SK-N-SH (cell line): ENCODE results near the gene CAVIN4. TPM values are rescaled to one million over a fixed set of nuclear protein-coding genes. Genes with fewer than 3 reads are reported as not detected.

Experiments
- CTCF ChIA-PET: fragments of 300-600, 350-600 bp; formaldehyde crosslinking; extraction: SDS; loops from one replicate; lab custom pipeline; 2021; lab: Yijun Ruan, JAX
- POLR2A ChIA-PET: fragments of 350-600 bp; sonication (Branson Sonifier 250); formaldehyde crosslinking; extraction: SDS; loops from one replicate; lab custom pipeline; 2020; ENCODE audit warnings: antibody characterized with exemption, inconsistent platforms; lab: Yijun Ruan, JAX
- DNase-seq: peaks from one replicate; pipeline ENCODE4 v3.0.0; 2012
- H2AFZ ChIP-seq: fragments of 200-600 bp; sonication (generic); 2 replicates; pipeline ENCODE4 v1.8.1; 2016; ENCODE audit warnings: antibody characterized with exemption, mild to moderate bottlenecking, low read depth
- H3F3A ChIP-seq: fragments of 200-600 bp; sonication (generic); replicated peaks from 2 replicates; pipeline ENCODE3; 2016; ENCODE audit warnings: antibody characterized with exemption, mild to moderate bottlenecking; ENCODE audit not compliant: insufficient read depth
- H3K27ac ChIP-seq, 2 experiments: fragments of 200-500 bp in 1 of 2; fragments of 200-600 bp in 1 of 2; sonication (Bioruptor generic) in 1 of 2; sonication (generic), shearing (Covaris generic) in 1 of 2; 2 replicates each; pipeline versions ENCODE4 v1.5.1 to v1.6.1; 2014 to 2016; ENCODE audit warnings: low read depth in 2 of 2, inconsistent platforms in 1 of 2, low read length in 1 of 2, mild to moderate bottlenecking in 1 of 2, mixed read lengths in 1 of 2
- H3K27me3 ChIP-seq: fragments of 200-600 bp; sonication (generic), shearing (Covaris generic); 2 replicates; pipeline ENCODE4 v1.6.1; 2016; ENCODE audit warnings: mixed run types; ENCODE audit not compliant: insufficient read depth
- H3K36me3 ChIP-seq, 2 experiments: fragments of 200-500 bp in 1 of 2; fragments of 200-600 bp in 1 of 2; sonication (Bioruptor generic) in 1 of 2; sonication (generic) in 1 of 2; replicated peaks in 1 of 2; 2 replicates each; pipeline versions ENCODE3 to v1.5.1; 2014 to 2016; ENCODE audit warnings: low read length in 1 of 2, mild to moderate bottlenecking in 1 of 2; ENCODE audit not compliant: insufficient read depth in 2 of 2, control insufficient read depth in 1 of 2
- H3K4me1 ChIP-seq, 2 experiments: fragments of 200-500 bp in 1 of 2; fragments of 200-600 bp in 1 of 2; sonication (Bioruptor generic) in 1 of 2; sonication (generic), shearing (Covaris generic) in 1 of 2; 2 replicates each; pipeline versions ENCODE4 v1.5.1 to v1.6.1; 2014 to 2016; ENCODE audit warnings: low read depth in 1 of 2, low read length in 1 of 2, mixed run types in 1 of 2; ENCODE audit not compliant: insufficient read depth in 2 of 2, control insufficient read depth in 1 of 2
- H3K4me2 ChIP-seq: fragments of 200-600 bp; sonication (generic), shearing (Covaris generic); 2 replicates; pipeline ENCODE4 v1.6.1; 2017; ENCODE audit warnings: mixed run types
- H3K4me3 ChIP-seq, 2 experiments: fragments of 200-500 bp in 1 of 2; fragments of 200-600 bp in 1 of 2; sonication (Bioruptor generic) in 1 of 2; sonication (generic), shearing (Covaris generic) in 1 of 2; 2 replicates each; pipeline versions ENCODE4 v1.5.1 to v1.8.1; 2014 to 2016; ENCODE audit warnings: low read depth in 2 of 2, inconsistent platforms in 1 of 2, low read length in 1 of 2, mild to moderate bottlenecking in 1 of 2, mixed read lengths in 1 of 2, moderate library complexity in 1 of 2
- H3K79me2 ChIP-seq: fragments of 200-600 bp; sonication (generic); 2 replicates; pipeline ENCODE4 v1.8.1; 2017; ENCODE audit warnings: mild to moderate bottlenecking; ENCODE audit not compliant: insufficient read depth
- H3K9ac ChIP-seq: fragments of 200-600 bp; sonication (generic); 2 replicates; pipeline ENCODE4 v1.6.1; 2017; ENCODE audit warnings: mixed run types
- H3K9me2 ChIP-seq: fragments of 200-600 bp; sonication (generic); 2 replicates; pipeline ENCODE4 v1.6.1; 2017; ENCODE audit warnings: mixed run types
- H3K9me3 ChIP-seq: fragments of 200-600 bp; sonication (generic); 2 replicates; pipeline ENCODE4 v1.6.1; 2017; ENCODE audit warnings: mixed run types, mild to moderate bottlenecking, moderate library complexity
- H4K20me1 ChIP-seq: fragments of 200-600 bp; sonication (generic); 2 replicates; pipeline ENCODE4 v1.6.1; 2017; ENCODE audit warnings: mild to moderate bottlenecking, mixed run types; ENCODE audit not compliant: insufficient read depth
- CHD2 ChIP-seq: fragments of 150-350 bp; IDR thresholded peaks from 2 replicates; pipeline ENCODE4 v1.6.1; 2018; ENCODE audit warnings: low read length; ENCODE audit not compliant: partially characterized antibody
- CTCF ChIP-seq: fragments of 200-600 bp; sonication (generic); IDR thresholded peaks from 2 replicates; pipeline ENCODE4 v1.6.1; 2017; ENCODE audit warnings: antibody characterized with exemption, mild to moderate bottlenecking, moderate library complexity
- ELF1 ChIP-seq: IDR thresholded peaks from 2 replicates; pipeline ENCODE4 v1.4.0; 2012
- EP300 ChIP-seq, 2 experiments: IDR thresholded peaks; 2 replicates each; pipeline versions ENCODE4 v1.4.0 to v1.6.1; 2012; ENCODE audit warnings: borderline replicate concordance in 1 of 2, low read depth in 1 of 2, low read length in 1 of 2
- FOSL2 ChIP-seq: IDR thresholded peaks from 2 replicates; pipeline ENCODE4 v1.4.0; 2012; ENCODE audit warnings: low read depth, mild to moderate bottlenecking, moderate library complexity, borderline replicate concordance
- FOXJ3 ChIP-seq: sonication (generic); formaldehyde crosslinking; IDR thresholded peaks from 2 replicates; pipeline ENCODE4 v1.5.1; 2020; ENCODE audit warnings: mild to moderate bottlenecking, missing genetic modification reagents
- FOXM1 ChIP-seq: IDR thresholded peaks from 2 replicates; pipeline ENCODE4 v1.4.0; 2012; ENCODE audit warnings: low read depth, mild to moderate bottlenecking
- GATA2 ChIP-seq: sonication (generic); formaldehyde crosslinking; IDR thresholded peaks from 2 replicates; pipeline ENCODE4 v1.5.0; 2020; ENCODE audit warnings: mild to moderate bottlenecking, missing genetic modification reagents
- IRF3 ChIP-seq: fragments of 150-350 bp; IDR thresholded peaks from 2 replicates; pipeline ENCODE4 v1.6.1; 2016; ENCODE audit warnings: mild to moderate bottlenecking, low read depth, low read length
- JUND ChIP-seq: IDR thresholded peaks from 2 replicates; pipeline ENCODE4 v1.4.0; 2012
- MAX ChIP-seq: IDR thresholded peaks from 2 replicates; pipeline ENCODE4 v1.4.0; 2012; ENCODE audit warnings: low read depth
- NFIC ChIP-seq: IDR thresholded peaks from 2 replicates; pipeline ENCODE4 v1.4.0; 2012; ENCODE audit warnings: borderline replicate concordance
- NRF1 ChIP-seq: IDR thresholded peaks from 2 replicates; pipeline ENCODE4 v1.6.1; 2012; ENCODE audit warnings: low read depth, mild to moderate bottlenecking, low read length
- POLR2AphosphoS5 ChIP-seq: IDR thresholded peaks from 2 replicates; pipeline ENCODE4 v1.6.1; 2012; ENCODE audit warnings: low read depth, low read length
- RCOR1 ChIP-seq: fragments of 150-350 bp; IDR thresholded peaks from 2 replicates; pipeline ENCODE4 v1.6.1; 2017; ENCODE audit warnings: antibody characterized with exemption, low read length
- RFX5 ChIP-seq: IDR thresholded peaks from 2 replicates; pipeline ENCODE4 v1.6.1; 2012; ENCODE audit warnings: mild to moderate bottlenecking, improper control_type of control experiment, low read length
- RXRA ChIP-seq: IDR thresholded peaks from 2 replicates; pipeline ENCODE4 v1.4.0; 2012; ENCODE audit warnings: low read depth, mild to moderate bottlenecking, borderline replicate concordance
- SMC3 ChIP-seq: IDR thresholded peaks from 2 replicates; pipeline ENCODE4 v1.6.1; 2012; ENCODE audit warnings: low read depth, low read length, improper control_type of control experiment
- TAF1 ChIP-seq: IDR thresholded peaks from 2 replicates; pipeline ENCODE4 v1.6.1; 2012; ENCODE audit warnings: low read depth, mild to moderate bottlenecking, low read length, moderate library complexity, borderline replicate concordance
- TCF12 ChIP-seq: IDR thresholded peaks from 2 replicates; pipeline ENCODE4 v1.4.0; 2012
- TEAD4 ChIP-seq: IDR thresholded peaks from 2 replicates; pipeline ENCODE4 v1.4.0; 2012; ENCODE audit warnings: mild to moderate bottlenecking, borderline replicate concordance; ENCODE audit not compliant: insufficient read depth
- USF2 ChIP-seq: fragments of 150-350 bp; IDR thresholded peaks from 2 replicates; pipeline ENCODE4 v1.6.1; 2017; ENCODE audit warnings: antibody characterized with exemption, low read length, low read depth, borderline replicate concordance
- YY1 ChIP-seq: IDR thresholded peaks from 2 replicates; pipeline ENCODE4 v1.4.0; 2012; ENCODE audit warnings: low read depth, mild to moderate bottlenecking
- WGBS: methylation state at CpG from one replicate; pipeline ENCODE4 v1.1.6; 2017; ENCODE audit warnings: low lambda C conversion rate; 5-methylcytosine and 5-hydroxymethylcytosine counted together
- polyA plus RNA-seq, 3 experiments: library from polyadenylated mRNA; depleted of rRNA; stranded (reverse); fragments of >200 nt; gene quantifications; 2 replicates each; pipeline ENCODE4 v1.2.3, GENCODE V29; 2012
- TF ChIP-seq, protein P1 (sequence below): IDR thresholded peaks from 2 replicates; pipeline ENCODE4; 2012
- TF ChIP-seq, protein P2 (sequence below): IDR thresholded peaks from 2 replicates; pipeline ENCODE4 v1.4.0; 2012; ENCODE audit warnings: low read depth, borderline replicate concordance
- TF ChIP-seq, protein P3 (sequence below): IDR thresholded peaks from 2 replicates; pipeline ENCODE4 v1.4.0; 2012; ENCODE audit warnings: low read depth, borderline replicate concordance

Gene CAVIN4
- polyA plus RNA-seq, 1 of the 3 experiments (the other 2 are of a cell fraction) = 0.54 TPM

DNA sequence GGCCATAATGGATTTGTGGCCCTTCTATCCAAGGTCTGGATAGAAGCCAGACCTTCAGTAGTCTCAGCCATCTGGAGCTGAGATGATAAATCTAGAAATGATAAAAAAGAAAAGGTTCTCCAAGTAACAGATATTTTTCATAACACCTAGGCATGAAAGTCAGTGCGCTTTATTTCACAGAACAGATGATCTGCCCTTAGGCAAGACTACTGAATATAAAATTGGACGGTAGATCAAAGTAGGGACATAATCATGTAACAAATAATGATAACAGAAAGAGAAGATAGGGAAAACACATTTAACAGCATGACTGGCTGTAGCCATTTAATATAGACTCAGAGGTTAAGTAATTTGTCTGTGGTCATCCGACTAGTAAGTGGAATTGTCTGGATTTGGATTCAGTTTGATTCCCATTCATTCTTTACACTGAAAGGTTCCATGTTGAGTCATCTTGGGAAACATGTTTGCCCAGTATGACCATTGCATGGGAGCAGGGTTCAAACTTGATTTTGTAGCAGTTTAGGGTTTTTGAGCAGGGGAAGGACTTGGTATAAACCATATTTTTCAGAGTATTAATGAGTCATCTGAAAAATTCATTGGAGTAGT lies 4.1 kb upstream of the CAVIN4 start:
- Histone ChIP-seq H3F3A (no peaks in the 10 kb centered on the region), H3K27me3 (no peaks in the 10 kb centered on the region), H3K4me3 (no peak overlapping the region), H3K27ac (no peak overlapping the region), H2AFZ (no peak overlapping the region), H3K4me2 (no peak overlapping the region), H3K79me2 (no peaks in the 10 kb centered on the region), H3K9ac (no peak overlapping the region), H3K9me3 (no peaks in the 10 kb centered on the region), H4K20me1 (no peaks in the 10 kb centered on the region), H3K4me1 (peaks cover 0 to 2% of the 10 kb centered on the region in 2 experiments; a peak in 1 of 4 replicates), H3K36me3 (peaks cover 8 to 14% of the 10 kb centered on the region in 2 experiments), H3K9me2 (no peaks in the 10 kb centered on the region)
- WGBS = 76% methylated on average over 3 of the region's 3 CpGs
- POLR2A ChIA-PET = no interaction called here
- peak; percentile 23 for DNase-seq
- CTCF ChIA-PET = interaction anchor here (0.8 to 1.1 kb wide), 3 partner anchors 23 to 136 kb away, joined by 3 to 5 read pairs (median 3); no protein-coding TSS in a partner anchor
- no peak for TF ChIP-seq ELF1
- TF ChIP-seq FOXJ3 = peak; percentile 39; the same call in 1 of the 2 replicates
- TF ChIP-seq TEAD4 = no peak
- TF ChIP-seq TAF1 = no peak
- no peak for TF ChIP-seq YY1
- TF ChIP-seq FOXM1 = no peak
- TF ChIP-seq TCF12 = no peak
- no peak for TF ChIP-seq POLR2AphosphoS5
- no peak for TF ChIP-seq JUND
- no peak for TF ChIP-seq CTCF
- TF ChIP-seq SMC3 = no peak
- TF ChIP-seq GATA2 = peak; percentile 93
- TF ChIP-seq IRF3 = no peak
- TF ChIP-seq MAX = no peak
- TF ChIP-seq RCOR1 = peak; percentile 38; the same call in 1 of the 2 replicates
- no peak for TF ChIP-seq RXRA
- TF ChIP-seq FOSL2 = no peak
- TF ChIP-seq RFX5 = no peak
- TF ChIP-seq USF2 = no peak
- TF ChIP-seq, protein P1, sequence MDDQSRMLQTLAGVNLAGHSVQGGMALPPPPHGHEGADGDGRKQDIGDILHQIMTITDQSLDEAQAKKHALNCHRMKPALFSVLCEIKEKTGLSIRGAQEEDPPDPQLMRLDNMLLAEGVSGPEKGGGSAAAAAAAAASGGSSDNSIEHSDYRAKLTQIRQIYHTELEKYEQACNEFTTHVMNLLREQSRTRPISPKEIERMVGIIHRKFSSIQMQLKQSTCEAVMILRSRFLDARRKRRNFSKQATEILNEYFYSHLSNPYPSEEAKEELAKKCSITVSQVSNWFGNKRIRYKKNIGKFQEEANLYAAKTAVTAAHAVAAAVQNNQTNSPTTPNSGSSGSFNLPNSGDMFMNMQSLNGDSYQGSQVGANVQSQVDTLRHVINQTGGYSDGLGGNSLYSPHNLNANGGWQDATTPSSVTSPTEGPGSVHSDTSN = no peak
- no peak for TF ChIP-seq NFIC
- TF ChIP-seq EP300 (IDR thresholded peaks at IDR 0.05; ENCODE audit: borderline replicate concordance in 1 of 2, low read depth in 1 of 2, low read length in 1 of 2) = peak in 1 of 2 experiments; percentile 46; a peak in 1 of 4 replicates
- TF ChIP-seq, protein P2, sequence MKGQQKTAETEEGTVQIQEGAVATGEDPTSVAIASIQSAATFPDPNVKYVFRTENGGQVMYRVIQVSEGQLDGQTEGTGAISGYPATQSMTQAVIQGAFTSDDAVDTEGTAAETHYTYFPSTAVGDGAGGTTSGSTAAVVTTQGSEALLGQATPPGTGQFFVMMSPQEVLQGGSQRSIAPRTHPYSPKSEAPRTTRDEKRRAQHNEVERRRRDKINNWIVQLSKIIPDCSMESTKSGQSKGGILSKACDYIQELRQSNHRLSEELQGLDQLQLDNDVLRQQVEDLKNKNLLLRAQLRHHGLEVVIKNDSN = no peak
- TF ChIP-seq NRF1 = no peak
- TF ChIP-seq, protein P3, sequence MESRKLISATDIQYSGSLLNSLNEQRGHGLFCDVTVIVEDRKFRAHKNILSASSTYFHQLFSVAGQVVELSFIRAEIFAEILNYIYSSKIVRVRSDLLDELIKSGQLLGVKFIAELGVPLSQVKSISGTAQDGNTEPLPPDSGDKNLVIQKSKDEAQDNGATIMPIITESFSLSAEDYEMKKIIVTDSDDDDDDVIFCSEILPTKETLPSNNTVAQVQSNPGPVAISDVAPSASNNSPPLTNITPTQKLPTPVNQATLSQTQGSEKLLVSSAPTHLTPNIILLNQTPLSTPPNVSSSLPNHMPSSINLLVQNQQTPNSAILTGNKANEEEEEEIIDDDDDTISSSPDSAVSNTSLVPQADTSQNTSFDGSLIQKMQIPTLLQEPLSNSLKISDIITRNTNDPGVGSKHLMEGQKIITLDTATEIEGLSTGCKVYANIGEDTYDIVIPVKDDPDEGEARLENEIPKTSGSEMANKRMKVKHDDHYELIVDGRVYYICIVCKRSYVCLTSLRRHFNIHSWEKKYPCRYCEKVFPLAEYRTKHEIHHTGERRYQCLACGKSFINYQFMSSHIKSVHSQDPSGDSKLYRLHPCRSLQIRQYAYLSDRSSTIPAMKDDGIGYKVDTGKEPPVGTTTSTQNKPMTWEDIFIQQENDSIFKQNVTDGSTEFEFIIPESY = no peak
- TF ChIP-seq CHD2 = no peak
